Endometrial microvascular endothelial cells (primary cell): ENCODE data around the gene ENO3. TPM values are rescaled to one million over a fixed set of nuclear protein-coding genes. Genes with fewer than 3 reads are reported as not detected.

Experiments used
- in situ Hi-C: cut with HindIII; loops from 2 replicates; pipeline ENCODE4 v1.10.0; 2017; ENCODE audit warnings: low sequenced_read_pairs, low pct_unique_long_range_greater_than_20kb; ENCODE audit errors: inconsistent ontology term
- total RNA-seq: library from RNA; depleted of rRNA; stranded (reverse); fragments of >200 nt; gene quantifications from one replicate; pipeline ENCODE4 v1.2.3, GENCODE V29; 2015; ENCODE audit errors: inconsistent ontology term

ENO3 gene
- total RNA-seq, 1 donor from 2014 or later, result not detected

DNA sequence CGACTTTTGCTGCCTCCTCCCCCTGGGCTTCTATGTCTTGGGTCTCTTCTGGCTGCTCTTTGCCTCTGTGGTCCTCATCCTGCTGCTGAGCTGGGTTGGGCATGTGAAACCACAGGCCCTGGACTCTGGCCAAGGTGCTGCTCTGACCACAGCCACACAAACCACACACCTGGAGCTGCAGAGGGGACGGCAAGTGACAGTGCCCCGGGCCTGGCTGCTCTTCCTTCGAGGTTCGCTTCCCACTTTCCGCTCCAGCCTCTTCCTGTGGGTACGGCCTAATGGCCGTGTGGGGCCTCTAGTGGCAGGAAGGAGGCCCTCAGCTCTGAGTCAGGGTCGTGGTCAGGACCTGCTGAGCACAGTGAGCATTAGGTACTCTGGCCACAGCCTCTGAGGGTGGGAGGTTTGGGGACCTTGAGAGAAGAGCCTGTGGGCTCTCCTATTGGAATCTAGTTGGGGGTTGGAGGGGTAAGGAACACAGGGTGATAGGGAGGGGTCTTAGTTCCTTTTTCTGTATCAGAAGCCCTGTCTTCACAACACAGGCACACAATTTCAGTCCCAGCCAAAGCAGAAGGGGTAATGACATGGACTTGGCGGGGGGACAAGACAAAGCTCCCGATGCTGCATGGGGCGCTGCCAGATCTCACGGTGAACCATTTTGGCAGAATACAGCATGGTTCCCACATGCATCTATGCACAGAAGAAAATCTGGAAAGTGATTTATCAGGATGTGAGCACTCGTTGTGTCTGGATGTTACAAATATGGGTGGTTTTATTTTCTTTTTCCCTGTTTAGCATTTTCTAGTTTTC is 16.5 kb upstream of the ENO3 start:
- in situ Hi-C loops, result no loop called here

- in situ Hi-C loops, result no loop called here
These were observed 15.3 kb upstream of the ENO3 start for GRCh38 chr17:4935650-4936049.

- in situ Hi-C loops, result no loop called here
These were observed 14.5 kb upstream of the ENO3 start for GRCh38 chr17:4936436-4936835.

DNA sequence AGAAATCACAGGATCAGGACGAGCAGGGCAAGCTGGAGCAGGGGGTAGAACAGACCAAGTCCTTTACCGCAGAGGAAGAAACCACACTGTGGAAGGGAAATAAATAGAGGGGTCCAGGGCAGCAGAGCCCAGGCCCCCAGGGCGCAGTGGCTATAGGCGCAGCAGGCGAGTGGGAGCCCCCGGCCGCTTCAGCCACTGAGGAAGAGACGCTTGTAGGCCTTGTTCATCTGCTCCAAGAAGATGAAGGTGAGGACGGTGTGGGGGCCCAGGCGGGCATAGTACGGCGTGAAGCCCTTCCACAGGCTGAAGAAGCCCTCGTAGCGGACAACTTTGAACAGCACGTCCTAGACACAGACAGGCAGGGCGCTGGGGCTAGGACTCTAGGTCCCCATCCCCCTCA is 13.4 kb upstream of the ENO3 start:
- in situ Hi-C loops, result no loop called here

- in situ Hi-C loops, result no loop called here
These were observed 12.8 kb upstream of the ENO3 start for GRCh38 chr17:4938069-4938491.

DNA sequence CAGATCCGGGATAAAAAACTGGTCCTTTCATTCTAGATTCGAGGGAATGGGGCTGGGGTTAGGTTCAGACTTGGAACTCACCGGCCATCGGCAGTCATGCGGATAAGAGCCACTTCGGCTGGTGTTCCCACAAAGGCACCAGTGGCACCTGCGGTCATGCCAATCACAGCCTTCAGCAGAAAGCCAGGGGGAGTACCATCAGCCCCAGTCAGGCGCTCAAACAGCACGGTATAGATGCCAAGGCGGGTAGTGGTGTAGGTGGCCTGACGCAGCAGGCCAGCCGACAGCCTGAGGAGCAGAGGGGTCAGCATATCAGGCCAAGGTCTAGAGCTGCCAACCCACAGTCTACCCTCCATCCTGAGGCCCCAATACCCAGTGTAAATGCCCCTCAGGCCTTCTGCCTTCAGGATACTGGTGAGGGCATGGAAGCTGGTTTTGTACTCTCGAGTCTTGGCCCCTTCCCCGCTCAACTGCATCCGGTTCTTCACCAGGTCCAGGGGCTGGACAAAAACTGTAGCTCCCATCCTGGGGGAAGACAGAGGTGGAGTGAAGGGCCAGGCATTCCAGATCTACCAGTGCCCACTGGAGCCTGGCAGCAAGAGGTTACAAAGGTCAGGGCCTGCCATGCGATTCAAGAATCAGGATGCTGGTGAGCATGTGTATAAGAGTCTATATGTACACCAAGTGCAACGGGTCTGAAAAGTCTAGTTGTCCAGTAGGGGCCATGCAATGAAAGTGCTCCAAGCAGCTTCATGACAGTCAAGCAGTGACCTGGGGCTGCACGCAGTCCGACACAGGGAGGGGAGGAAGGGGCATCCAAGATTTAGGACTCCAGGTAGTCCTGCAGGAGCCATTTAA is 12.0 kb upstream of the ENO3 start:
- in situ Hi-C loops, result no loop called here

GRCh38 chr17:4939546-4939795 is 11.4 kb upstream of the ENO3 start:
- in situ Hi-C loops, result no loop called here

- in situ Hi-C loops, result no loop called here
These were observed 10.9 kb upstream of the ENO3 start, which contains the start of the genes RNF167 and SLC25A11 for GRCh38 chr17:4939796-4940554. Gene RNF167, plus strand, starts transcription at chr17:4940268. Its CDS starts 642 bp downstream, at chr17:4940910. Gene SLC25A11, minus strand, starts transcription at chr17:4940046. Its CDS starts 136 bp downstream, at chr17:4939910.

GRCh38 chr17:4940555-4941318 is 10.2 kb upstream of the ENO3 start:
- in situ Hi-C loops, result no loop called here

GRCh38 chr17:4941319-4941610 is 9.7 kb upstream of the ENO3 start:
- in situ Hi-C loops, result no loop called here

DNA sequence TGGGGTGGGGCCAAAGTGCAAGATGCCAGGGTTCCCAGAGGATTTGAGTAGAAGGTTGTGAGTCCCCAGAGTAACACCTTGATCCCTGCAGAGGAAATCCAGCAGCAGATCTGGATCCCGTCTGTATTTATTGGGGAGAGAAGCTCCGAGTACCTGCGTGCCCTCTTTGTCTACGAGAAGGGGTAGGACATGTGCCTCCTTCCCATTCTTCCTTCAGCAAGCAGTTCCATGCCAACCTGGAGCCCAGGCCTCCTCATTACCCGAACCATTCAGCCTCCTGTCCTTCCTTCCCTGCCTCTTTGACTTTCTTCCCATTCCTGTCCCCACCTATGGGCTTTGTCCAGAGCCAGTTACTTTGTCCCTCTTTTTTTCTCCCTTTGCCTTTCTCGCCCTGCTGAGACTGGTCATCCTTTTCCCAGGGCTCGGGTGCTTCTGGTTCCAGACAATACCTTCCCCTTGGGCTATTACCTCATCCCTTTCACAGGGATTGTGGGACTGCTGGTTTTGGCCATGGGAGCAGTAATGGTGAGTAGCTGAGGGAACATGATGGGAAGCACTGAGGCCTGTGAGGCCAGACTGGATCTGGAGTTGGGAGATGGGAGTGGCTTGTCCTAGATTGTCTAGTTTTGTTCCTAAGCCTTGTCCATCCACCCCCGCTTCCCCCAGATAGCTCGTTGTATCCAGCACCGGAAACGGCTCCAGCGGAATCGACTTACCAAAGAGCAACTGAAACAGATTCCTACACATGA is 8.0 kb upstream of the ENO3 start:
- in situ Hi-C loops, result no loop called here

GRCh38 chr17:4944163-4944553 is 6.8 kb upstream of the ENO3 start:
- in situ Hi-C loops, result no loop called here

DNA sequence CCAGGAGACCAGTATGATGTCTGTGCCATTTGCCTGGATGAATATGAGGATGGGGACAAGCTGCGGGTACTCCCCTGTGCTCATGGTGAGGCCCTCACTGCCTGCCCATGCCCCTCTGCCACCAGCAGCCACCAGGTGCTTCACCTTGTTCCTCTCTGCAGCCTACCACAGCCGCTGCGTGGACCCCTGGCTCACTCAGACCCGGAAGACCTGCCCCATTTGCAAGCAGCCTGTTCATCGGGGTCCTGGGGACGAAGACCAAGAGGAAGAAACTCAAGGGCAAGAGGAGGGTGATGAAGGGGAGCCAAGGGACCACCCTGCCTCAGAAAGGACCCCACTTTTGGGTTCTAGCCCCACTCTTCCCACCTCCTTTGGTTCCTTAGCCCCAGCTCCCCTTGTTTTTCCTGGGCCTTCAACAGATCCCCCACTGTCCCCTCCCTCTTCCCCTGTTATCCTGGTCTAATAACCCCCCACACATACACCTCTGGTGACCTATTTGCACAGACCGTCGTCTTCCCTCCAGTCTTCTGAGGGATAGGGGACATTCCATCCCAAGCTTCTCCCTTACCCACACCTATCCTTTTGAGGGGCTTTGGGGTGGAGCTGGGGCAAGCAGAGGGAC is 6.3 kb upstream of the ENO3 start:
- in situ Hi-C loops, result no loop called here

DNA sequence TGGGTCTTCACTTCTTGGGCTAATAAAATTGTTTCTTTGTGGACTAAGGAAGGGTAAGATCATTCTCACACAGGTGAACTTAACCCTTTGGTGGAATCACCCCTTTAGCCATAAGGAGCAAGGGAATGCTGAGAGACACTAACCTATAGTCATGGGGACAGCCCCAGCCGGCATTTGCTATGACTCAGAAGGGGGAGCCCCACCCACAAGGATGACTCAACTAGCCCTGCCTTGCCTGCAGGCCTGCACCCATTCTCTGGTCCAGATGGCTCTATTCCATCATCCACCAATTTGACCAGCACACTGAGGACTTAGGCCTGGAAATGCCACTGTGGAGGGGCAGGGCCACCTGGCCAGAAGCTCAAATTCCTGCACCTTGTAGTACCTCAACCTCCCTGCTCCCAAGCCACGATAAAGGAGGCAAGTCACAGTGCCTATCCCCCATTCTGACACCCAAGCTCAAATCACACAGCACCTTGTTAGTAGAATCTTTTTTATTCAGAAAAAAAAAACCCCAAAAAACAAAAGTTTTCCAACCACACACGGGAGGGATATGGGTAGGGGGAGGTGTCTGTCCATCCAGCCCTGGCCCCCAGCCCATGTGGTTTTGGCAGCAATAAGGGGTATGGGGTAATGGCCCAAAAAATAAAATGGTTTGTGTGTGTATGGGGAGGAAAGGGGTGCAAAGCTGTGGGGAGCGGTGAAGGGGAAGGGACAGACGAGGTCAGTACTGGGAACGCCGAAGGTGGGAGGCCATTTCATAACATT is 5.6 kb upstream of the ENO3 start:
- in situ Hi-C loops, result no loop called here

DNA sequence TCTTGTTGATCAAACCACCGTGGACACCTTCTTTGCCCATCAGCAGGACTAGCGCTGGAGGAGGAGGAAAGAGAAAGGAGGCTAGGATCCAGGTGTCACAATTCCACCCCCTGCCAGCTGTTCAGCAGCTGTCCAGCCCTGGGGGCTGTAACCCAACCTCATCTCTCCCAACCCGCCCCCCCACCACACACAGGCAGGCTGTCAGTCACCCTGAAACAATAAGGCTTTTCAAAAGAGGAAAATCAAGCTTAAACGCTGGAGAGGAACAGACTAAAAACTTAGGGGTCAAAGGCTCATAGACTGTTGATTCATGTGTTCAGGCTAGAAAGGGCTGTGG is 5.0 kb upstream of the ENO3 start:
- in situ Hi-C loops, result no loop called here

DNA sequence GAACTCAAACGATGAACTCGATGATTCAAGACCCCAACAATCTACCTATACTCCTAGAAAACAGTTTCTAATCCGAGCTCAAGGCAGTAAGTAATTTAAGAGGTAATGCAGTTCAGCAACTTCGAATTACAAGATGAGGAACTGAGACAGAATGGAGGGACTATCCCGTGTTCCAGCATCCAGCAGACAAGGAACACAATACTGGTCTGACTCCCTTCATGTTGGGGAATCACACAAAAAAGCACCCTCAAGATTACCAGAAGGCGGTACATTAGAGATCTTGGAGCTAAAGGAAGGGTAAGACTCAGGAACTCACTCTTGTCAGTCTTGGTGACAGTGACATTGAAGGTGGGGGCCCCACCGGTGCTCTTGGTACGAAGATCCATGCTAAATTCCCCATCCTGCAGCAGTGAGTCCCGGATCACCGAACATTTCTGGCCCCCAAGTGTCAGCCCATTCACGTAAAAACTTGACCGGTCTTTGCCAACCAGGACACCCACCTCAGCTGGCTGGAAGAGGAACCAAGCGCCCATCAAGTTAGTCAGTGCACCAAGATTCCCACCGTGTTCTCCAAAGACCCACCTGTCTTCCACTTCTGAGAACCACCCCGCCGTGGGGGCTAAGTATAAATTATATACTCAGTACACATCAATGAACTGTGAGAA is 4.5 kb upstream of the ENO3 start:
- in situ Hi-C loops, result no loop called here

DNA sequence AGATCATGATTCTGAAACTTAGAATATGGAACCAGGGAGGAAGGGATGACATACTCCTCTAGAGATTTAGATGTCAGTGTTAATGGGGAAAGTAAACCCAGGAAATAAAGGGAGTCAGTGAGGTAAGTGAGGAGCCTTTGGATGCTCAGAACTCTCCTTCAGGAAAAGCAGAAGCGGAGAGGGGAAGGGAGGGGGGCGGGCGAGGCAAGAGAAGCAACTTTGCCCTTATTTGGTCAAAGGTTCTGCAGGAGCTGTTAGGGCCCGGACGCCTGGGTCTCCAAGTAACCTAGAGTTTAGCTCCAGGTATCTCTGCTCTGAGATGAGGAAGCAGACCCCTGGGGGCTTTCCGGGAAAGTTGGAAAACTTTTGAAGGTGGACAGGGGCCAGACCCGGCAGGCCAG is 3.9 kb upstream of the ENO3 start:
- in situ Hi-C loops, result no loop called here
